Tibial artery (tissue), 4 donors: ENCODE data around the gene TGM3.

Experiments
- DNase-seq, 2 donors: peaks; one replicate each; pipeline ENCODE4 v3.0.0-alpha.2; 2019
- H3K27ac ChIP-seq, 2 donors: fragments of 200-600 bp; sonication (generic) in 1 of 2; 1 replicate in 1 of 2; 2 replicates in 1 of 2; pipeline ENCODE4 v1.5.1; 2018 to 2019; ENCODE audit warnings: mild to moderate bottlenecking in 1 of 2
- H3K27me3 ChIP-seq, 2 donors: fragments of 200-600 bp; sonication (generic) in 1 of 2; one replicate each; pipeline versions ENCODE4 v1.5.1 to v1.6.0; 2016 to 2019
- H3K36me3 ChIP-seq, 3 donors: fragments of 200-600 bp; sonication (generic) in 2 of 3; one replicate each; pipeline ENCODE4 v1.5.1; 2016 to 2019; ENCODE audit warnings: mild to moderate bottlenecking in 2 of 3
- H3K4me1 ChIP-seq, 4 donors: fragments of 200-600 bp; sonication (generic) in 2 of 4; 1 replicate in 3 of 4; 2 replicates in 1 of 4; pipeline ENCODE4 v1.5.1; 2016 to 2019
- H3K4me3 ChIP-seq, 2 donors: fragments of 200-600 bp; sonication (generic) in 1 of 2; 1 replicate in 1 of 2; 2 replicates in 1 of 2; pipeline ENCODE4 v1.5.1; 2018 to 2019; ENCODE audit warnings: mild to moderate bottlenecking in 2 of 2
- H3K9me3 ChIP-seq, 3 donors: fragments of 200-600 bp; sonication (generic) in 1 of 3; one replicate each; pipeline ENCODE4 v1.5.1; 2016 to 2019
- CTCF ChIP-seq, 2 experiments: fragments of 200-600 bp in 1 of 2; fragments of 450-650 bp in 1 of 2; IDR thresholded peaks; one replicate each; pipeline ENCODE4 v1.5.1; 2017 to 2019; ENCODE audit warnings: antibody characterized with exemption in 2 of 2, mild to moderate bottlenecking in 1 of 2, moderate library complexity in 1 of 2
- intact Hi-C: fragments of 100-400 bp; cut with DNase I; formaldehyde crosslinking; loops from one replicate; pipeline ENCODE4 v1.15.0; 2023; ENCODE audit warnings: low total_unique reads

Gene TGM3

GRCh38 chr20:2280082-2280481 lies 15.7 kb upstream of the TGM3 start:
- Histone ChIP-seq H3K4me1 (no peaks in the 10 kb centered on the region), H3K27me3 (no peaks in the 10 kb centered on the region), H3K36me3 (no peaks in the 10 kb centered on the region), H3K27ac (no peak overlapping the region), H3K9me3 (no peaks in the 10 kb centered on the region), H3K4me3 (no peak overlapping the region)
- no peak for DNase-seq
- intact Hi-C loops = no loop called here
- TF ChIP-seq CTCF (IDR thresholded peaks at IDR 0.05) = no peak

GRCh38 chr20:2281563-2281962 lies 14.2 kb upstream of the TGM3 start:
- intact Hi-C loops = no loop called here
- H3K27ac ChIP-seq = no peak overlapping the region
- TF ChIP-seq CTCF (IDR thresholded peaks at IDR 0.05) = no peak
- DNase-seq = no peak
- H3K27me3 ChIP-seq = no peaks in the 10 kb centered on the region
- no peaks in the 10 kb centered on the region for H3K36me3 ChIP-seq
- no peaks in the 10 kb centered on the region for H3K4me1 ChIP-seq
- H3K9me3 ChIP-seq = no peaks in the 10 kb centered on the region
- no peak overlapping the region for H3K4me3 ChIP-seq

- DNase-seq = no peak
- intact Hi-C loops = no loop called here
- no peaks in the 10 kb centered on the region for H3K36me3 ChIP-seq
- no peak overlapping the region for H3K4me3 ChIP-seq
- no peaks in the 10 kb centered on the region for H3K27me3 ChIP-seq
- no peak for TF ChIP-seq CTCF (IDR thresholded peaks at IDR 0.05)
- H3K9me3 ChIP-seq = no peaks in the 10 kb centered on the region
- H3K4me1 ChIP-seq = no peaks in the 10 kb centered on the region
- no peak overlapping the region for H3K27ac ChIP-seq
Measured at GRCh38 chr20:2282181-2282580, 13.6 kb upstream of the TGM3 start.

GRCh38 chr20:2283706-2284423 lies 11.9 kb upstream of the TGM3 start:
- Histone ChIP-seq H3K4me1 (no peaks in the 10 kb centered on the region), H3K36me3 (no peaks in the 10 kb centered on the region), H3K27me3 (no peaks in the 10 kb centered on the region), H3K9me3 (no peaks in the 10 kb centered on the region), H3K4me3 (no peak overlapping the region), H3K27ac (no peak overlapping the region)
- TF ChIP-seq CTCF (IDR thresholded peaks at IDR 0.05) = no peak
- DNase-seq = no peak
- intact Hi-C loops = no loop called here

GRCh38 chr20:2285193-2285592 lies 10.6 kb upstream of the TGM3 start:
- Histone ChIP-seq H3K4me3 (no peak overlapping the region), H3K4me1 (no peaks in the 10 kb centered on the region), H3K27me3 (peaks cover 0 to 3% of the 10 kb centered on the region in 2 donors), H3K27ac (no peak overlapping the region), H3K9me3 (no peaks in the 10 kb centered on the region), H3K36me3 (no peaks in the 10 kb centered on the region)
- DNase-seq = no peak
- TF ChIP-seq CTCF (IDR thresholded peaks at IDR 0.05) = no peak
- intact Hi-C loops = no loop called here

- Histone ChIP-seq H3K9me3 (no peaks in the 10 kb centered on the region), H3K4me1 (no peaks in the 10 kb centered on the region), H3K36me3 (no peaks in the 10 kb centered on the region), H3K27ac (no peak overlapping the region), H3K27me3 (peaks cover 0 to 6% of the 10 kb centered on the region in 2 donors), H3K4me3 (no peak overlapping the region)
- no peak for DNase-seq
- TF ChIP-seq CTCF (IDR thresholded peaks at IDR 0.05) = no peak
- intact Hi-C loops = no loop called here
Measured at GRCh38 chr20:2285613-2286012, 10.2 kb upstream of the TGM3 start.
